ENCODE data around the gene SOX6. TPM values are rescaled to one million over a fixed set of nuclear protein-coding genes. Genes with fewer than 3 reads are reported as not detected.

SOX6 gene
- total and polyA plus RNA-seq, 2 of the 13 experiments (the other 11 are each of a cell fraction or from before 2014, with no cell fraction given) = 2.6 to 11.2 TPM

GRCh38 chr11:16001899-16002426 lies 354.4 kb downstream of the SOX6 start (continued):
- TF ChIP-seq CTCF (CRISPR knock-in tag; IDR thresholded peaks at IDR 0.05) (0 out of 2 replicates have a peak, but pooled peaks have one; percentile 14), TIGD3 (CRISPR knock-in tag; IDR thresholded peaks at IDR 0.05; ENCODE audit: borderline replicate concordance) (no peak), FOSL2 (CRISPR knock-in tag; IDR thresholded peaks at IDR 0.05) (peak; percentile 88), NCOR1 (IDR thresholded peaks at IDR 0.05; ENCODE audit: borderline replicate concordance, low read length) (peak; percentile 25; the same call in 1 of the 2 replicates), BORCS8-MEF2B (CRISPR knock-in tag; IDR thresholded peaks at IDR 0.05) (no peak), JUNB (CRISPR knock-in tag; IDR thresholded peaks at IDR 0.05; ENCODE audit: borderline replicate concordance) (peak; percentile 71; the same call in 1 of the 2 replicates), HMG20B (CRISPR knock-in tag; conservative IDR thresholded peaks at IDR 0.05) (0 out of 2 replicates have a peak, but pooled peaks have one; percentile 27), POLR2AphosphoS2 (IDR thresholded peaks at IDR 0.05; ENCODE audit: low read depth, low read length) (no peak), ZNF441 (CRISPR knock-in tag; IDR thresholded peaks at IDR 0.05; ENCODE audit: borderline replicate concordance) (no peak), LRRFIP1 (CRISPR knock-in tag; conservative IDR thresholded peaks at IDR 0.05) (no peak), ZNF207 (IDR thresholded peaks at IDR 0.05; ENCODE audit: borderline replicate concordance) (no peak), PAWR (CRISPR knock-in tag; IDR thresholded peaks at IDR 0.05; ENCODE audit: borderline replicate concordance) (no peak), CSRNP2 (CRISPR knock-in tag; conservative IDR thresholded peaks at IDR 0.05; ENCODE audit: low read depth) (no peak), ATF4 (CRISPR knock-in tag; IDR thresholded peaks at IDR 0.05) (peak in 1 of 2 experiments; percentile 90; a peak in 2 of 4 replicates), HMG20A (CRISPR knock-in tag; IDR thresholded peaks at IDR 0.05; ENCODE audit: borderline replicate concordance) (peak; percentile 91; the same call in 1 of the 2 replicates), TOPORS (CRISPR knock-in tag; IDR thresholded peaks at IDR 0.05) (no peak), ZBTB4 (CRISPR knock-in tag; IDR thresholded peaks at IDR 0.05; ENCODE audit: borderline replicate concordance) (no peak)
